Activated T-helper 1 cell treated with anti-CD3 and anti-CD28 coated beads, Interleukin-2, amount 50 U/mL, for 16 hours (primary cell): Measurements from ENCODE around the gene DAPL1.

ENCODE experiments used
- DNase-seq, 2 donors: peaks; one replicate each; pipeline ENCODE4 v3.0.0-alpha.2; 2020; ENCODE audit warnings: low read depth in 1 of 2, low spot score in 1 of 2

Gene DAPL1, protein sequence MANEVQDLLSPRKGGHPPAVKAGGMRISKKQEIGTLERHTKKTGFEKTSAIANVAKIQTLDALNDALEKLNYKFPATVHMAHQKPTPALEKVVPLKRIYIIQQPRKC

DNA sequence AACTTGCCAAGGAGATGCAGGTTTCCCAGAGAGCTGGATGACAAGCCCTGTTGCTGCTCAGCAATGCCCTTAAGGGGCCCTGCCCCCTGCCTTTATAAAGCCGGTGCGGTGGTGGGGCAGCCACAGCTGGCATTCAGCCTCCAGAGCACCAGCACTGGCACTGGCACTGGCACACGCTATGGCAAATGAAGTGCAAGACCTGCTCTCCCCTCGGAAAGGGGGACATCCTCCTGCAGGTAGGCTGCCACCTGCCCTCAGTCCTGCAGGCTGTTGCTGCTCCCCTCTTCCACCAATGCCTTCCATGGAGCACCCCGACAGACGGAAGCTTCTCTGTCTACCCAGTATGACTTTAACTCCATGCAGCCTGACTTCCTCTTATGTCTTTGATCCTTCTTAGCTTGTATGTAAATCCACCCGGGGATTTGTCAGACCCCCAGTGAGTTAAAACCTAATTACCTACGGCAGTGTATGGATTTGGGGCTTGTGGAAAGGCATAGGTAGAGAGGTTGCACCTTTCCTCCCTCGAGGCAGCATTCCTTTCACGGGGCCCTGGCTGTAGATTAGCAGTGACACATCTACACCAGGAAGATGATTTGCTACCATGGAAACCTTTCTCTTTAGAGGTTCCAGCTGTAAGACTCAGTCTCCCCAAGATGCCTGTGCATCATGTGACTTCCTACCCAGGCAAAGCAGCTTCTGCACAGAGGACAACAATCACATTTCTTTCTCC is at the start of gene DAPL1:
TSS of gene DAPL1 (plus strand) at position 123 of the 730 bp plus-strand sequence. CDS start at position 179, 56 bp downstream.
- no peak for DNase-seq

DNA sequence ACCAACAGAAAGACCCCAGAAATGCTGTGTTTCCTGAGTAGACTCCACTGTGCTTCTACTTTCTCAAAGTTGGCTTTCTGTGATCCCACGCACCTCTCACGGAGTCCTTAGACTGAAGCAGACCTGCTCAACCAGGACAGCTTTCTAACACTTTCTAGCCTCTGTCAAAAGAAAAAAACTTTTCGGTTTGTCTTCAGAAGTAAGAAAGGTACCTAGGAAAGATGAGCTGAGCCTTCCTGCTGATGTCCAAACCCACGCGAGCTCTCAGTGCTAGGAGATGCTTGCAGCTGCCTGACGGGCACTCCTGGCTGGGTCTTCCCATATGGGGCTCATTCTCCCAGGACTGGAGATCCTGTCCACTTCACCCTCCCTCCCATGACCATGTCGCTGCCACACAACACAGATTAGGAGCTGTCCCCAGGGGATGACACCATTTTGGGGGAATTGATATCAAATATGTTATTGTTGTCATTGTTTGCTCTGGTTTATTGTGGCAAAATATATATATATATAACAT is 49.2 kb upstream of the DAPL1 start:
- DNase-seq: no peak

DNA sequence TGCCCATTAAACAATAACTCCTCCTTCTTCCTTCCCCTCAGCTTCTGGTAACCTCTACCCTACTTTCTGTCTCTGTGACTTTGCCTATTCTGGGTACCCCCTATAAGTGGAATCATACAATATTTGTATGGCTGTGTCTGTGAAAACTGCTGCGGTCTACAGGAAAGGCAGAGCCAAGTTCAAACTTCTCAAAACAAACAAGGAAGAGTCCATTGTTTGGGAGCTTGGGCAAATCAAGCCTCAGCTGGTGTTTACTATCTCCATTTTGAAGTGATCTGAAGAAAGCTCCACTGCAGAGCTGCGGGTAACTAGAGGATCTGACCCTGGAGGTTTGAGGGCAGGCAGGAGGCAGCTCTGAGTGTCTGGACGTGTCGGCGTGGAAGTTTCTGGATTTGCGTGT is 48.6 kb upstream of the DAPL1 start:
- no peak for DNase-seq

DNA sequence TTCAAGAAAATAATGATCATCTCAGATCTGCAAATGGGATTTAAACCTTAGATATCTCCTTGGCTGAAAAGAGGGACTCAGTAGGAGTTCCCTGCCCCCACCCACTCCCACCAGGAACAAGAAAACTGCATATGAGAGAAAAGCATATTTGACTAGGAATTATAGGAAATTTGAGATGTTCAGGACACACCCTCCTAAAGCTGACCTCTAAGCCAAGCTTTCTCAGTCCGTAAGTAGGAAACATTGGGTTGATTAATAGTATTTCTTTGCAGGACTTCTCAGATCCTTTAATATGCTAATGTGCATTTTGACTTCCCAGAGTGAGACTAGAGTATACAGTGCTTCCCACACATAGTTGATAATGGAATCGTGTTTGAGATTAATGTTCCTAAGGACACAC is 47.8 kb upstream of the DAPL1 start:
- DNase-seq: no peak

DNA sequence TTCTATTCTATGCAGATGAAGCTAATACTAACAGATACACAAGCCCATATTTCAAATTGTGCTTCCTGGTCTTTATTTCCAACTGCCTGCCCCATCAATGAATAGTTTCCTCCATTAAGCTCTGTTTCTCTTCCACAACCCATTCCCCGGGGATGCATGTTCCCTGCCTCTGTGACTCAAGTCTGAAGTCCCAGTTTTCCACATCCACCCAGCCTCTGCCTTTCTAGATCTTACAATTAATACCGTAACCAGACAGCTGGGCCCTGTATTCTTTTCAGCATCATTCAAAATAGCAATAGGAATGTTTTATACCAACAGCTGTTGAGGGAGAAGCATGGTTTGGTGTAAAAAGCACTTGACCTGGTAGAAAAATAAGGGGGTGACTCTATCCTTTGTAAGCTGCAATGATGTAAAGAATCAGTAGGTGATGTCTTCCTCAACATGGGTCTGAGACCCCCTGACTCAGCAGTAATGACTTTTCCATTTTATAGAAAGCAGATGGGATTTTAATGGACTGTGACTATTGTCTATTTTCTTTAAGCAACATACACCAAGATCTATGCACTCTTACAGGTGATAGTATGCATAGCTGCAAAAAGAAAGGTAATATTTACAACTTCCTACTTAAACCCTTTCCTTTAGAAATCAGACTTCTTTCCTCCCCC is 46.1 kb upstream of the DAPL1 start:
- DNase-seq: no peak

DNA sequence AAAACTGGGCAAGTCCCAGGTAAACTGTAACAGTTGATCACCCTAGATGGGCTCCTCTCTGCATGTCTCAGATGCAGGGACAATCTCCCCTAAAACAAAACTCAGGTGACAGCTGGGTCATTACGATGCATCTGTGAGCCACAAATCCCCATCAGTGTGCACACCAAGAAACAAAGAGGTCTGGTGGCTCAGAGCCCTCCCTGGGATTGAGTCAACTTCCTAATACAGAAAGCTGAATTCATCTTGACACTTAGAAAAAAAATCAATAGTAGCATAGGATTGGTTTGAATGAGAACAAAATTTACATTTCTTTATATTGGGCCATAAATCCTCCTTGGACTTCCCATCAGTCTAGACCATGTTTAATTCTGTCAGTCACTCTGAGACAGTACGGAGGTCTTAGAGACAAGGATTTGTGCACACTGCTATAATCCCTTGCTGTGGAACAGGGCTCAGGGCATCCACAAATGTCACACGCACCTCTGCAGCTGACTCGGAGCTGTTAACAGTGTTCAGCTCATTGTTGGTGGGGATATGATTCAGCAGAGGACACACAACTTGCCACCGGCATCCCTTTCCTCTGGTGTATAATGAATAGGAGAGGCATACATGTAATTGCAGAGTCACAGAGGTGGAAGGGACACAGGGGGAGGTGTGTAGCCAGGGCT is 44.5 kb upstream of the DAPL1 start:
- no peak for DNase-seq

DNA sequence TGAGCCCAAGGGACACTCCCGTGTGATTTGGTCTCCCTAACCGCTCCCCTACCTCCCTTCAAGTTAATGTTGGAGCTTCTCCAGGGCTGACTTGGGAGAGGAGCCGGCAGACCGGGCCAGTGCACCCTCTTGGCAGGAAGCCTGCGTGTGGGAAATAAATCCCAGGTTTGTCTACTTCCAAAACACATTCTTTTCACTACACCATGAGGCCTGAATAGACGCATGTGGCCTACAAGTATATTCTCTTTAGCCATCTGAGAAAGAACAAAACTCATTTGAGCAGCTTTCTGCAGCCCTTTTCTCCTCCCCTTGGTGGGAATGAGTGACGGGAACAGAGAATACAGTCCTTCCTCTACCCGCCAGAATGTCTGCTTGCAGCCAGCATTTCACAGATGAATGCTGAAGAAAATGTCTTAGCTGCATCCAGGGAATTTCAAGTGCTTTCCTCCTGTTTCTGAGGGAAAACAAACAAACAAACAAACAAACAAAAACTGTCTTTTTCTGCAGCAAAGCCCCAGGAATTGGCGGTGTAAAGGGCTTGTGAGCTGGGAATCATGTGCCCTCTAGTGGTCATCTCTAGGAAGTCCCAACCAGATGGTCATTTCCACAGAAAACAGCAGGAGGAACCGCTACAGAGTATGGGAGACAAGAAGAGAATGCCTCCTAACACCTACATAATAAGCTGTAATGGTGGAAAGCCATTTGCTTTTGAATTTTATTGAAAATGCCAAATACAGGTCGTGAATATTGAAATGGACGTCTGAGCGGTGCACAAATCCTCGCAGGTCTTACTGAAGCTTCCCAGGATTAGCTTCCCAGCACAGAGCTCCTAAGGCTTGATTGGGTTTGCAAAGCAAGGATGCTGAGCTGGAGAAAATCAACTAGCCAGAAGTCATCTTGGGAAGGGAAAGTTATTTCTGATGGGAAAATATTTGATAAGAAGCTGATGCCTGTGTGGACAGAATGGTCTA is 41.2 kb upstream of the DAPL1 start:
- DNase-seq: no peak

DNA sequence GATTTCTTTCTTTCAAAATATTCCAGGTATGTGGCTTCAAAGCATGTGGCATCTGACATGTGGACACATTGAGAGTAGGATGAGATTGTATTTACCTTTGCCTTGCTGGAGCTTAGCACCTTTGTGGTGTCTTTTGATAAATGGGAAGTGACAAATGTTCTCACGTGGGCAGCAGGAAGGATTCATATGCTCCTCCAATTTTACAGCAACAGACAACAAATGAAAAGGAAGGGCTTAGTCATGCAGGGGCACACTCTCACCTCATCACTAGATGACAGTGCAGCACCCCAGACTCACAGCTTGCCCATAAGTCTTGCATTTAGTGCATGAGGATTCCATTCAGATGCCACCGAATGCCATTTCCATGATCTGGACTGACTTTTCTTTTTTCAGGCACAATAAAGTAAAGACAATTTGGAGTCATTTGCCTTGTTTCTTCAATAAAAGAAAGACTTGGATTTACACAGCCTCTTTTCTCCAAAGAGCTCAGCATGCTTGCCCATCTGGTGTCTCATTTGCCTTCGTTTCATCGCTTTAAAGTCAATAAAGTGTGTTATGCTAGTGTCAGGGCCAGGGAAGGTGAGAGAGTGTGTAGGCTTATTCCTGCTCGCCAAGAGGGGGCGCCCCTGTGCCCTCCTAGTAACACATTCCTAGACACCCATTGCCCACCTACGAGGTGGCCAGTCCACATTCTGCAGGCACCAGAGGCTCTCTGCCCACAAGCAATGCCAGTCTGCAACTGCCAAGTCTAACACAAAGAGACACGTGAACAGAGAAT is 39.6 kb upstream of the DAPL1 start:
- DNase-seq: no peak

DNA sequence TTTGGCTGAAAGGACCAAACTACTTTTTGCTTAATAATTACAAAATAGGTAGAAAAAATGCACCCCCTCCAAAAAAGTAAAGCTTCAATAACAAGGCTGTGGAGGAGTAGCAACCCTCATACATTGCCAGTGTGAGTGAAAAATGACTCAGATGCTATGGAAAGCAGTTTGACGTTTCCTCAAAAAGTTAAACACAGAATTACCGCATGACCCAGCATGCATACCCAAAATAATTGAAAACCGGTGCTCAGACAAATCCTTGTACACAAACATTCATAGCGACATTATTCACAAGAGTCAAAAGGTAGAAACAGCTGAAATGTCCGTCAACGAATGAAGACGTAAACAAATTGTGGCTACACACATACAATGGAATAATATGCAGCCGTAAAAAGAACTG is 38.8 kb upstream of the DAPL1 start:
- DNase-seq: no peak

DNA sequence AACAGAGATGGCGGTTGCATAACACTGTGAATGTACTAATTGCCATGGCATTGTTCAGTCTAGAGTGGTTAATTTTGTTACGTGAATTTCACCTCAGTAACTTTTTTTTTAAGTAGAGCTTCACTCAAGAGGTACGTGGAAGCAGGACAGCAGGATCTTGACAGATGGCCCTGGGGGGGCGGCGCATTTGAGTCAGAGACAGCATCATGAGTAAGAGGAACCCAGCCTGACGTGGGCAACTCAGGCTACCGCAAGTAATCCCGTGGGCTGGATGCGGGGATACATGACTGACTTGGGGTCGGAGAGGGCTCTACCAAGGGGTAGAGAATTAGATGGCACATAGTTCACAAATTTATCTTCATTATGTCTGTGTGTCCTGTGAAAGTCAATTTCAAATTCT is 38.1 kb upstream of the DAPL1 start:
- DNase-seq: no peak

DNA sequence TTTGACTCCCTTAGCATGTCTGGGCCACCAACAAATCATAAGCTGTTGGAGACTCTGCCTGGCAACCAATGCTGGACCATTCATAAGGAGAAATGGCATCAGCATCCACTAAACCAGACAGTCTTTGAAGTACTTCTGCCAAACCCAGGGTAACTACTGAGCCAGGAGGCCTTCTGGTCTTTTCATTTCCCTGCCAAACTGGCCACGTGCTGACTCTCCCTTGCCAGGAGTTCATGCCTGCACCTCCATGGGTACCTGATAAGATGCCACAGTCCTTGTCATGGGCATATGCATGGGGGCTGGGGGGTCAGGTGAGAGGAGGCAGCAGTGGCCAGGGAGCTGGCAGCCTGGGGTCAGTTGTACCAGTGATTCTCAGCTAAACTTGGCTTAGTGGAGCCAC is 34.2 kb upstream of the DAPL1 start:
- DNase-seq: no peak

DNA sequence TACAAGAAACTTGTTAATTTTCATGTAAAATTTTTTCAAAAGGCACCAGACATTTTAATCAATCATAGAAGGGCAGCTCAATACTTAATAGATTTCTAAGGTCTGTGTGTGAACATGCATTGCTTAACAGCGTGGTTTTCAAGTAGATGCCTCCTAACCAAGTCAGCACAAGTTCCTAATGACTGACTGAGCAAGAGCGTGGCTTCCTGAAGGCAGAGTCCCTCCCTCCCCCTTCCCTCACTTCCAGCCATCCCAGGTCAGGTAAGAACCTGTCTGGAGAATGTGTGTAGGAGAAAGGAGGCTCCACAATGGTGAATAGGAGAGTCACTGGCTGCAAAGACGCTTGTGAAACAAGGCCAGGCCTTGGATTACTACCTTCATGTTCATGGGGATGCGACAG is 33.5 kb upstream of the DAPL1 start:
- no peak for DNase-seq

DNA sequence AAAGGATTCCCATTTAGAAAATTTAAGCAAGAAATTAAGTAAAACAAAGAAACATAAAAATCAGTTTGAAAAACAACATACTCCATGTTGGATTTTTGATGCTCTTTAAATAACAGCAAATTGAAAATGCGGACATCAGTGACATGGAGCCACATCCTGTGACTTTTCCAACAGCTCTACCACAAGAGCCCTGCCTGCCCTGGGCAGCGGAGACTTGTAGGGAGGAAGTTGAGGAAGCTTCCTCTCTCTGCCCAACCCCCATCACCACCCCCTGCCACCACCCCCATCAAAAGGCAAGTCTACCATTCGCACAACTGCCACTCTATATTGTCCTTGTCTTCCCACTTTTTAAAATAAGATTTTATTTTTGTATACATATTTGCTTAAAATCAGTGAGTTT is 32.8 kb upstream of the DAPL1 start:
- DNase-seq: no peak

DNA sequence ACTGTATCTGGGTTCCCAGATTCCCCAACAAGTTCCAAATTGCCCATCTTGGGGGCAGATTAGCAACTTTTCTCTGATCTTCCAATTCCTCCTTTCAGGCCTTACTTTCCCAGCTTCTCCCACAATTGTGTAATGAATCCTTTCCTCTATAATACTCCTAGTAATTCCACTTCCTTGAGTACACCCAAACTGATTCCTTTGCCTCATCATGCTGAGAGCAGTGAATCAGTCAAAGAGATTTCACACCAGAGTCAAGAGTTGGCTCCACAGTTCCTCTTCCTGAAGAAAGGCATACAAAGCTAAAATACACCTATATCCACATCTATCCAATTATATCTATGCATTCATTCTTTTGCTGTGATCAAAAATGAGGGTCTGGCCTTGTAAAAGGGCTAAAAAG is 28.6 kb upstream of the DAPL1 start:
- no peak for DNase-seq

DNA sequence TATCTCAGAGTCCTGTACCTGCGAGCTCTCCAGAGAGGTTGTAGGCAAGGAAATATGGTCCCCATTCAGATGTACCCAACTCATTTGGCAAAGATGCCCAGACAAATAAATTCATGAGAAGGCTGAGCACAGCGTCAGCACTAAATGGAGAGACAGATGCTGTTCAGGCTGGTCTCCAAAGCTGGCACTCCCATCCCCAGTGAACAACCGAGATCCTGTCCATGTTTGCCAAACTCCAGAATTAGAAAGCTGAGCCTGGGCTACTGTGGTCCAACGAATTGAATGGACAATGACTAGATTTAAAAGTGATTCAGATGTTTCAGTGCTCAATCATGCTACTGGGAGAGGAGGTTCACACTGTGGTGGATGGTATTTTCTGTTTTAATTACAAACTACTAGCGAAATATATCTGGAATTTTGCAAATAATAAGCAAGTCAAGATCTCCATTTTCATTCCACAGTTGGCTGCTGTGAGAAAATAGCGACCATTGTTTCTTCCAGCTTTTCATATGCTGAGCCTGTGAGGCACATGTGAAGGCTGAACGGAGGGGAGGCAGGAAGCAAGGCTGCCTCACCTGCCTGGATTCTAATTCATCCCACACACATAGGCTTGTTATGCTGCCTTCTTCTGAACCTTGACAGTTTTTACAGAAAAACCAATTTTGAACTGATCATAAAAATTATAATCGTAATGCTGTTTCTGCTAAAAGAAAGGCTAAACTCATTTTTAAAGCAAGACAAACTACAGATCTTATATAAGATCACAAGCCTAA is 22.6 kb upstream of the DAPL1 start:
- no peak for DNase-seq

DNA sequence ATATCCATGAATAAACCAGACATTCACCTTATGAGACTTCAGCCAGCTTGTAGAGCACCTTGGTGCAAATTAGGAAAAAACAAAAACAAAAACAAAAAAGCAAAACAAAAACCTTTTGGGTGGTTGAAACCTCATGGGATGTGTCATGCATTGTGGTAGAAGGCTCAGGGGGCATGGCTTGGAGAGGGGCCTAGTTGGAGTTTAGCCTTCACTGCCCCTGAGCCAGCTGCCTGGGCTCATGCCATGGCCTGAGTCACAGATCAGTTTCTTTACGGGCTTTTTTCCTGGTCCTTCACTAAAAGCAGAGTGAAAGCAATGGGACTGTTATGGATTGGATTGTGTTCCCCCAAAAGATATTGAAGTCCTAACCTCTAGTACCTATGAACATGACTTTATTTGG is 22.0 kb upstream of the DAPL1 start:
- no peak for DNase-seq

DNA sequence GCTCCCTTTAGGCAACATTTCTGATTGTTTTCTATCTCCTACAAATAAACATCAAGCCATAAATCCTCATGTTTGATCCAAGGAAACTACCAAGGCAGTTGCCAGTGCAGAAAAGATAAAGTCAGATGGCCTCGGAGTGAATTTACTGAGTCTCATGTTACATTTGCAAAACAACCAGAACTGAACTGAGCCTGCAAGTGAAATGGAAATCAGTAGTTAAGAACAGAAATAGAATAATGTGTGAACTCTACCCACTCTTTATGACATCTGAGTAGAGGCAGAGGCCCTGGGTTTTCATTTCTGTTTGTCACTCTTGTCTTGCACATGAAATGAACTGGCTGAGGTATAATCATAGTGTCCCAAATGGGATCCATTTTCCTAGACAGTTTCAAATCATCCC is 20.4 kb upstream of the DAPL1 start:
- no peak for DNase-seq

DNA sequence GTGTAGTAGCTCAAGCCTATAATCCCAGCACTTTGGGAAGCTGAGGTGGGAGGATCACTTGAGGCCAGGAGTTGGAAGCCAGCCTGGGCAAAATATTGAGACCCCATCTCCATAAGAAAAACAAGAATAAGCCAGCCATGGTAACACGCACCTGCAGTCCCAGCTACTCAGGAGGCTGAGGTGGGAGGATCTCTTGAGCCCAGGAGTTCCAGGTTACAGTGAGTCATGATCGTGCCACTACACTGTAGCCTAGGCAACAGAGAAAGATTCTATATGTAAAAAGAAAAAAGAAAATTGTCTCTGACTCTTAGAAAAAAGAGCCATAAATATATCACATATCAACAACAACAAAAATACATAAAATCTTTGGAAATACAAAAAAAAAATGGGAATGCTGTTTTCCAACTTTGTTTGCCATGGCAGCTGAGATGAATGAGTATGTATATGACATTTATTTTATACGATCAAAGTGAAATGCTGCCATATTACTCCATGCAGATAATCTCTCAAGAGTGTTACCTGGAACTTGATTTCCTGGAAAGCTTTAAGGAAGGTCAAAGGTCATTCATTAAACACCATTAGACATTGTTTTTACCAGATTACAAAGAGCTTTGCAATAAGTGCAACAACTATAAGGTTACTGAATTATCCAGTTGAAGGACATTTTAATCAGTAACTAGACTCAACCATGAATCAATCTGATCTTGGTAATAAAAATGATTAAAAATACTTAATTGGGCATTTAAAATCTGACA is 19.7 kb upstream of the DAPL1 start:
- no peak for DNase-seq

DNA sequence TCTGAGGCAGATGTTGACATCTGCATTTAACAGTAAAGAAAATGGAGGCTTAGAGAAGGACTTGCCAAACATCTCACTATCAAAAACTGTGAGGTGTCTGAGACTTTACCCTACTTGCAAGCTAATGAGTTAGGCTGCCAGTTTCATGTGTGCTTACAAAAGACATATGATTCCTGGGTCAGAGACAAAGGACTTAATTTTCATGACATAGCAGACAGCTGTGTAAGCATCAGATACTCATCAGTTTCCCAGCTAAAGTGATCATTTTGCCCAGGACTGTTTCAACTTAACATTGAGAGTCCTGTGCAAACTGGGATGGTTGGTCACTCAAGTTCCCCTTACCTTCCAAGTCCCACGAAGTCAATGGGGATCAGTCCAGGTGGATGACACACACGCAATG is 18.9 kb upstream of the DAPL1 start:
- no peak for DNase-seq
